ENCODE measurements around the gene DICER1. TPM values are rescaled to one million over a fixed set of nuclear protein-coding genes. Genes with fewer than 3 reads are reported as not detected.

DICER1 gene
- total RNA-seq, 4 donors from 2014 or later = 43.9 to 72.2 (median 58.4) TPM

- intact Hi-C loops (cut with DNase I) = no loop called here
- no peaks in the 10 kb centered on the region for H3K9me3 ChIP-seq
Observed at GRCh38 chr14:95196268-95196667, 38.9 kb upstream of the DICER1 start.

GRCh38 chr14:95195031-95195430 is 37.7 kb upstream of the DICER1 start:
- 87% methylated on average over 6 of the region's 6 CpGs for WGBS
- intact Hi-C loops (cut with DNase I) = no loop called here
- Histone ChIP-seq H3K36me3 (peaks cover 0 to 1% (median 0%) of the 10 kb centered on the region in 4 donors), H3K27ac (replicated peaks in 1 of 4) (no peak overlapping the region), H3K4me1 (peaks cover 8 to 14% (median 11%) of the 10 kb centered on the region in 4 donors), H3K27me3 (no peaks in the 10 kb centered on the region), H3K9me3 (no peaks in the 10 kb centered on the region), H3K4me3 (no peak overlapping the region)
- TF ChIP-seq POLR2A (IDR thresholded peaks at IDR 0.05; ENCODE audit: low read depth) (no peak), CTCF (IDR thresholded peaks at IDR 0.05) (no peak), POLR2AphosphoS5 (IDR thresholded peaks at IDR 0.05) (no peak), EP300 (IDR thresholded peaks at IDR 0.05) (no peak)
- DNase-seq (ENCODE audit: extremely low spot score) = no peak

More at GRCh38 chr14:95196268-95196667, 38.9 kb upstream of the DICER1 start:
- no peaks in the 10 kb centered on the region for H3K27me3 ChIP-seq
- no peak for DNase-seq (ENCODE audit: extremely low spot score)
- H3K4me3 ChIP-seq = no peak overlapping the region
- H3K27ac ChIP-seq (replicated peaks in 1 of 4) = no peak overlapping the region
- TF ChIP-seq POLR2A (IDR thresholded peaks at IDR 0.05; ENCODE audit: low read depth) (no peak), CTCF (IDR thresholded peaks at IDR 0.05) (peak in 2 of 3 experiments; percentile 30 to 34), POLR2AphosphoS5 (IDR thresholded peaks at IDR 0.05) (no peak), EP300 (IDR thresholded peaks at IDR 0.05) (no peak)
- H3K36me3 ChIP-seq = peaks cover 0 to 5% (median 0%) of the 10 kb centered on the region in 4 donors
- peaks cover 0 to 2% (median under 1%) of the 10 kb centered on the region in 4 donors for H3K4me1 ChIP-seq
- 68% methylated on average over 5 of the region's 5 CpGs for WGBS

GRCh38 chr14:95193081-95193480 is 35.8 kb upstream of the DICER1 start:
- DNase-seq (ENCODE audit: extremely low spot score) = no peak
- peaks cover 20 to 26% (median 23%) of the 10 kb centered on the region in 4 donors for H3K4me1 ChIP-seq
- no peaks in the 10 kb centered on the region for H3K36me3 ChIP-seq
- H3K4me3 ChIP-seq = no peak overlapping the region
- H3K27me3 ChIP-seq = no peaks in the 10 kb centered on the region
- WGBS = 86% methylated on average over 6 of the region's 6 CpGs
- intact Hi-C loops (cut with DNase I) = no loop called here
- H3K27ac ChIP-seq (replicated peaks in 1 of 4) = no peak overlapping the region
- no peak for TF ChIP-seq POLR2A (IDR thresholded peaks at IDR 0.05; ENCODE audit: low read depth)
- no peak for TF ChIP-seq EP300 (IDR thresholded peaks at IDR 0.05)
- TF ChIP-seq POLR2AphosphoS5 (IDR thresholded peaks at IDR 0.05) = no peak
- no peak for TF ChIP-seq CTCF (IDR thresholded peaks at IDR 0.05)
- no peaks in the 10 kb centered on the region for H3K9me3 ChIP-seq

GRCh38 chr14:95192311-95192710 is 35.0 kb upstream of the DICER1 start:
- TF ChIP-seq POLR2A (IDR thresholded peaks at IDR 0.05; ENCODE audit: low read depth) = no peak
- TF ChIP-seq CTCF (IDR thresholded peaks at IDR 0.05) = no peak
- no peak for TF ChIP-seq POLR2AphosphoS5 (IDR thresholded peaks at IDR 0.05)
- TF ChIP-seq EP300 (IDR thresholded peaks at IDR 0.05) = no peak
- no peaks in the 10 kb centered on the region for H3K27me3 ChIP-seq
- no peaks in the 10 kb centered on the region for H3K36me3 ChIP-seq
- whole genome bisulfite sequencing = 98% methylated on average over 6 of the region's 6 CpGs
- H3K4me1 ChIP-seq = peaks cover 20 to 26% (median 23%) of the 10 kb centered on the region in 4 donors
- H3K9me3 ChIP-seq = no peaks in the 10 kb centered on the region
- intact Hi-C loops (cut with DNase I) = no loop called here
- no peak for DNase-seq (ENCODE audit: extremely low spot score)
- no peak overlapping the region for H3K27ac ChIP-seq (replicated peaks in 1 of 4)
- no peak overlapping the region for H3K4me3 ChIP-seq

Data from esophagus muscularis mucosa (tissue), 4 donors.